Neutrophil (primary cell): ENCODE measurements around the gene PLXNA4.

ENCODE experiments used
- H3K27ac ChIP-seq: fragments of 200-600 bp; sonication (generic); 2 replicates; pipeline ENCODE4 v1.5.1; 2016; ENCODE audit warnings: mild to moderate bottlenecking, moderate library complexity
- H3K27me3 ChIP-seq: fragments of 200-600 bp; sonication (generic); 2 replicates; pipeline ENCODE4 v1.6.0; 2016; ENCODE audit warnings: mild to moderate bottlenecking
- H3K36me3 ChIP-seq: fragments of 200-600 bp; sonication (generic); 2 replicates; pipeline ENCODE4 v1.5.1; 2017
- H3K4me1 ChIP-seq, 2 experiments: fragments of 200-600 bp in 1 of 2; sonication (generic) in 1 of 2; 1 replicate in 1 of 2; 2 replicates in 1 of 2; pipeline versions ENCODE4 v1.5.1 to v1.6.1; 2013 to 2016; ENCODE audit warnings: low read depth in 1 of 2, low read length in 1 of 2, mild to moderate bottlenecking in 1 of 2, moderate library complexity in 1 of 2; ENCODE audit not compliant: control insufficient read depth in 1 of 2, insufficient read depth in 1 of 2
- H3K4me3 ChIP-seq, 2 experiments: fragments of 200-600 bp in 1 of 2; sonication (generic) in 1 of 2; 1 replicate in 1 of 2; 2 replicates in 1 of 2; pipeline ENCODE4 v1.5.1; 2013 to 2016; ENCODE audit warnings: low read depth in 1 of 2, low read length in 1 of 2, mild to moderate bottlenecking in 1 of 2, moderate library complexity in 1 of 2
- H3K9me3 ChIP-seq: fragments of 200-600 bp; sonication (generic); 2 replicates; pipeline ENCODE4 v1.5.1; 2016
- TF ChIP-seq, protein P1 (sequence below): fragments of 200-600 bp; sonication (generic); IDR thresholded peaks from 2 replicates; pipeline ENCODE4 v1.5.1; 2016; ENCODE audit warnings: antibody characterized with exemption

PLXNA4 gene

DNA sequence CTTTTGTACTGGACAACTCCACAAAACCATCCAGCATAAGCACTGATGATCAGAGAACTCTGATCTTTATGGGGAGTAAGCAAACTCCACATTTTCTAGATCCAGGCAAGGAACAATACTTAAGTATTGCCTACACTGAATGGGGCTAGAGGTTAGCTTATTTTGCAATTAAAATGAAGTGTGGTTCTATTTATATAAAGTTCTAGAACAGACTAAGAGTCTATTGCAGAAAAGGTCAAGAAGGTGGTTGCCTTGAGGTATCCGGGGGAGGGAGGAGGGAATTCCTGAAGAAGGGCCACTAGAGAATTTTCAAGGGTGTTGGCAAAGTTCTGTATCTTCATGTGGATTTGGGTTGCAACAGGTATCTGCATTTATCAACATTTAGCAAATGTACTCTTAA is 477.9 kb downstream of the PLXNA4 start:
- no peak overlapping the region for H3K27ac ChIP-seq
- no peaks in the 10 kb centered on the region for H3K9me3 ChIP-seq
- H3K4me3 ChIP-seq: no peak overlapping the region
- TF ChIP-seq, protein P1, sequence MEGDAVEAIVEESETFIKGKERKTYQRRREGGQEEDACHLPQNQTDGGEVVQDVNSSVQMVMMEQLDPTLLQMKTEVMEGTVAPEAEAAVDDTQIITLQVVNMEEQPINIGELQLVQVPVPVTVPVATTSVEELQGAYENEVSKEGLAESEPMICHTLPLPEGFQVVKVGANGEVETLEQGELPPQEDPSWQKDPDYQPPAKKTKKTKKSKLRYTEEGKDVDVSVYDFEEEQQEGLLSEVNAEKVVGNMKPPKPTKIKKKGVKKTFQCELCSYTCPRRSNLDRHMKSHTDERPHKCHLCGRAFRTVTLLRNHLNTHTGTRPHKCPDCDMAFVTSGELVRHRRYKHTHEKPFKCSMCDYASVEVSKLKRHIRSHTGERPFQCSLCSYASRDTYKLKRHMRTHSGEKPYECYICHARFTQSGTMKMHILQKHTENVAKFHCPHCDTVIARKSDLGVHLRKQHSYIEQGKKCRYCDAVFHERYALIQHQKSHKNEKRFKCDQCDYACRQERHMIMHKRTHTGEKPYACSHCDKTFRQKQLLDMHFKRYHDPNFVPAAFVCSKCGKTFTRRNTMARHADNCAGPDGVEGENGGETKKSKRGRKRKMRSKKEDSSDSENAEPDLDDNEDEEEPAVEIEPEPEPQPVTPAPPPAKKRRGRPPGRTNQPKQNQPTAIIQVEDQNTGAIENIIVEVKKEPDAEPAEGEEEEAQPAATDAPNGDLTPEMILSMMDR: no peak
- no peaks in the 10 kb centered on the region for H3K27me3 ChIP-seq
- no peaks in the 10 kb centered on the region for H3K4me1 ChIP-seq
- no peaks in the 10 kb centered on the region for H3K36me3 ChIP-seq

GRCh38 chr7:132097550-132098134 is 478.6 kb downstream of the PLXNA4 start:
- H3K4me3 ChIP-seq: no peak overlapping the region
- H3K4me1 ChIP-seq: no peaks in the 10 kb centered on the region
- no peaks in the 10 kb centered on the region for H3K36me3 ChIP-seq
- H3K27me3 ChIP-seq: no peaks in the 10 kb centered on the region
- no peaks in the 10 kb centered on the region for H3K9me3 ChIP-seq
- TF ChIP-seq, protein P1: no peak
- H3K27ac ChIP-seq: no peak overlapping the region

- H3K27ac ChIP-seq: no peak overlapping the region
These were observed 481.0 kb downstream of the PLXNA4 start for GRCh38 chr7:132095111-132095765.

DNA sequence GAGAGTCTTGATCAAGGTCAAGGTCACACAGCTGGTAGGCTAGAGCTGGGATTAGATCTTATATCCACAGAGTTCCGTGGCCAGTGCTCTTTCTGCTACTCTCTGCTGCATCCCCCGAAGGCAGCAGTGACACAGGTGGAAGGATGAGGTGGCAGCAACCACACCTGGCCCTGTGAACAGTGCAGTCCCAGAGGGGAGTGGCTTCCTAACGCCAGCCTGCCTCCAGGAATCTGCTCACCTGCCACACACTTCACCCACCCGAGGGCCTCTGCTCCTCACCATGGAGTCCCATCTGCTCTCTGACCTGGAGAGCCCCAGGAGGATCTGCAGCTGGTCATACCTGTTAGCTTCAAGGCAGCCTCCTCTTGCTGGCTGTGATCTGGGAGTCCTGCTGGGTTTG is 484.2 kb downstream of the PLXNA4 start:
- Histone ChIP-seq H3K4me1 (no peaks in the 10 kb centered on the region), H3K27ac (no peak overlapping the region), H3K4me3 (no peak overlapping the region), H3K27me3 (no peaks in the 10 kb centered on the region), H3K36me3 (no peaks in the 10 kb centered on the region), H3K9me3 (no peaks in the 10 kb centered on the region)
- TF ChIP-seq, protein P1: no peak

More at GRCh38 chr7:132095111-132095765, 481.0 kb downstream of the PLXNA4 start:
- H3K27me3 ChIP-seq: no peaks in the 10 kb centered on the region
- TF ChIP-seq, protein P1: no peak
- no peak overlapping the region for H3K4me3 ChIP-seq
- no peaks in the 10 kb centered on the region for H3K9me3 ChIP-seq
- no peaks in the 10 kb centered on the region for H3K4me1 ChIP-seq
- H3K36me3 ChIP-seq: no peaks in the 10 kb centered on the region

GRCh38 chr7:132091706-132092105 is 484.6 kb downstream of the PLXNA4 start:
- Histone ChIP-seq H3K27me3 (no peaks in the 10 kb centered on the region), H3K4me3 (no peak overlapping the region), H3K36me3 (no peaks in the 10 kb centered on the region), H3K27ac (no peak overlapping the region), H3K4me1 (no peaks in the 10 kb centered on the region), H3K9me3 (no peaks in the 10 kb centered on the region)
- TF ChIP-seq, protein P1: no peak
